ENCODE results near the gene DRC7.
A peak's percentile ranks its signal among the peaks of the same experiment; 100 is the strongest.

DRC7 gene

GRCh38 chr16:57694725-57695679 is at the start of gene DRC7:
Gene DRC7 (plus strand): TSS chr16:57694806. CDS start chr16:57697950, 3,144 bp downstream.
- FAIRE-seq, result no peak
- peak; percentile 86 for DNase-seq (ENCODE audit: low spot score)

DNA sequence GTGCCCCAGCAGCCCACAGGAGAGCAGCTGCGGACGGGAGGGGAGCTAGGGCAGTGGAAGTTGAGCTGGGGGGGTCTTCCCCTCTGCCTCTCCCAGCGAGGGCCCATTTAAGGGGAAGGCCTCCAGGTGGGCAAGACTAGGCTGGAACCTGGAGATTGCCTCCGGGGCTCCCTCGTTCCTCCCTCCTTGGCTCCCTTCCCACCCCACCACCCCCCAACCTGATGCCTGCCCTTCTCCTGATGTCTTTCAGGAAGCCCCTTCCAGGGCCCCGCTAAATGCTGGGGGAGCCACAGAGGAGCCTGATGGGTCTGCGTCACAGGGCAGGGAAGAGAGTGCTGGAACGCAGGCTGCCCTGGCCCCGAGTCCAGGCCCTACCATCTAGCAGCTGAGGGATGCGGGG is 49.4 kb upstream of the DRC7 start:
- no peak for DNase-seq (ENCODE audit: low spot score)
- no peak for FAIRE-seq

GRCh38 chr16:57645691-57646387 is 48.8 kb upstream of the DRC7 start:
- DNase-seq (ENCODE audit: low spot score), result no peak
- no peak for FAIRE-seq

DNA sequence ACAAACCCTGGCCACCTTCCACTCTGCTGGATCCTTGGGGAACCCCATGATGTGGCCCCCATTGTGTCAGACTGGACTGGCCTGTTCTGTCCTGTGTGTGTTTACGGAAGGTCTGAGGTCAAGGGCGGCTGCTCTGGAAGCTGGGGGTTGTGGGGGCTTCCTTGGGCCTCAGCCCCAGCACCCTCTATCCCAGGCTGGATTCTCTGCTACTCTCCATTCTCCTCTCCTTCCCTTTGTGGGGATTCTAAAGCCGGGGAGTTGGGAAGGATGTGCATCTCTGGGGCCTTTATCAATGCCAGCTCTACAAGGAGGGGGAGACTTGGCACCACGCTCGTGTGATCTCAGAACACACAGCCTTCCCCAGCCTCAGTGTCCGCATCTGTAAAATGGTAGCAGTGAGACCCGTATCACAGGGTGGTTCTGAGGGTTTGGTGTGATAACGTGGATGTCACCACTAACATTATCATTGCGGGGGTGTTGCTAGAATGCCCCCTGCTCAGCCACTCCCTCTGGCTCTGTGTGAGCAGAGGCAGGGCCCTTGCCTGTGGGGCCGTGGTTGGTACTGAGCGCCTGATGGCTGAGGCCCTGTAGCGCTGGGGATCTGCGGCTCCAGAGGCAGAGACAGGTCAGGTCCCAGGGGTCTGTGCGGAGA is 48.1 kb upstream of the DRC7 start:
- FAIRE-seq (no peak), DNase-seq (ENCODE audit: low spot score) (no peak)

- DNase-seq (ENCODE audit: low spot score), result no peak
- no peak for FAIRE-seq
Observed at GRCh38 chr16:57647136-57647875, 47.3 kb upstream of the DRC7 start.

- no peak for FAIRE-seq
- DNase-seq (ENCODE audit: low spot score), result no peak
Observed at GRCh38 chr16:57648125-57648524, 46.5 kb upstream of the DRC7 start.

DNA sequence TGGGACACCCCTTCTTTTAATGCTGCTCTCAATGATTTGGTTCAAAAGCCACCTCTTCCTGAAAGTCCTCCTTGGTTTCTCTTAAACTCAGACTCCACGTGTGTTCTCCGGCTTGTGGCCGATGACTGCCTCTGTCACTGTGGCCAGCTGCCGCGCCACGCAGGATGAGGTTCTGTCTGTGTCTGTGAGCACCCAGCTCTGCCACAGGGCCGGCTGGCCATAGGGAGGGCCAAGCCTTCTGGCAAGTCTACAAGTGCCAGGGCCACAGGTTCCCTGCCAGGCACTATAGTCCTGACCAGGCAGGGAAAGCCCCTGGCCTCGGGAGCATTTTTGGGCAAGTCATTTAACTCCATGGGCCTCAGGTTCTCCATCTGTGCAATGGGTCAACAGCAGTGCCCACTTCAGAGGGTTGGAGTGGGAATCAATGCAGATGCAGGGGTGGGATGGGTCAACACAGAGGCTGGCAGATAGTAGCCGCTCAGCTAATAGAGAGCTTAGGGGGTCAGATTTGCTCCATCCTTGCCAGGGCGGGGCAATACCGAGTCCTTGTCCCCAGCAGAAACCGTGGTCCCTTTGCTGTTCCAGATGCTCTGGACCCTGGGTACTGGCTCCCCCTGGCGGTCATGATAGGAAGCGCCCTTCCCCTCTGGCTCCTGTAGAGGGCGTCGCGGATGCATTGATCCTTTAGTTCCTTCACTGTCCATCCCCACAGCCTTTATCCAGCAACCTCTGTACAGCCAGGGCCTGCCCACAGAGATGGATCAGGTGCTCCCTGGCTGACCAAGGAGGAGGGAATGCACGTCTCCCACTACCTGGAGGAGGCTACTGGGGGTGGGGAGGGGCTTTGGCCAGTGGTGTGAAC is 45.8 kb upstream of the DRC7 start:
- no peak for FAIRE-seq
- DNase-seq (ENCODE audit: low spot score), result peak; percentile 86

DNA sequence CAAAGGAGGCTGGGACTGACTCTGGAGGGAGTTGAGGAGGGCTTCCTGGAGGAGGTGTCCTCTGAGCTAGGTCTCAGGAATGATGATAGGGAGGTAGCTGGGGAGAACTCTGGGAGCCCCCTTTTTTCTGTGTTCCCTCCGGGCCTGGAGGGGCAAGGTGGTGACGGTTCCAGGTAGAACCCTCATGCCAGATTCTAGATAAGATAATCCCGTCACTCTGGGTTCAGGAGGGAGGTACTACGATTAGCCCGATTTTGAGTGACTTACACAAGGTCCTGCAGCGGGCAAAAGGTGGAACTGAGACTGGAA is 45.2 kb upstream of the DRC7 start:
- no peak for DNase-seq (ENCODE audit: low spot score)
- no peak for FAIRE-seq

GRCh38 chr16:57649846-57650245 is 44.8 kb upstream of the DRC7 start:
- no peak for FAIRE-seq
- no peak for DNase-seq (ENCODE audit: low spot score)

DNA sequence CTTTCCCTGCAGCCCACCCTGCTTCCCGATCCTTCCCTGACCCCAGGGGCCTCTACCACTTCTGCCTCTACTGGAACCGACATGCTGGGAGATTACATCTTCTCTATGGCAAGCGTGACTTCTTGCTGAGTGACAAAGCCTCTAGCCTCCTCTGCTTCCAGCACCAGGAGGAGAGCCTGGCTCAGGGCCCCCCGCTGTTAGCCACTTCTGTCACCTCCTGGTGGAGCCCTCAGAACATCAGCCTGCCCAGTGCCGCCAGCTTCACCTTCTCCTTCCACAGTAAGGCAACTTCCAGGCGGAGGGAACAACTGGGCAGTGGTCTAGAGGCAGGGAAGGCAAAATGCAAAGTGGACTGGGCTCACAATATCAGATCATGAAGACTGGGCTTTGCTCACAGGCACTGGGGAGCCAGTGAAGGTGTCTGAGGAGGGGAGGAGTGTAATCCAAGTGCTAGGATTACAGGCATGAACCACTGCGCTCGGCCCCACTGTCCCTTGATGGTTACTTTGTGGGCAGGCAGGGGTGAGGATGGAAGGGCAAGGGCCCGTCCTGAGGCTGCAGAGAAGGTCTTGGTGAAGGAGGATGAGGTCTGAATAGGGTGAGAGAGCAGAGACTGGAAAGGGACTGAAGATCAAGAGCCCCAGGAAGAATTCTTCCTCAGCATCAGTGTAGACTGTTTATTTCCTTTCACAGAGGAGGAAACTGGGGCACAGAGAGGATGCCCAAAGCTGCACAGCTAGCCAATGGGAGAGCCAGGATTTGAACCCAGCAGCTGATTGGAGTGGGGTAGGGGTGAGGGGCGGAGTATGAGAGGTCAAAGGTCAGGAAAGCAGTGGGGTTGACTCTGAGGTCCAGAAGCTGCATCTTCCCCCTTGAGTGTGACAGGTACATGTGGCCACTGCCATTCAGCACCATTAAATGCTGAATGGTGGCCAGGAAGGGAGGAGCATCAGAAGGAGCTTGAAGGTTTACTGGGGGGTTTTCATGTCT is 43.0 kb upstream of the DRC7 start:
- FAIRE-seq (no peak), DNase-seq (ENCODE audit: low spot score) (no peak)

DNA sequence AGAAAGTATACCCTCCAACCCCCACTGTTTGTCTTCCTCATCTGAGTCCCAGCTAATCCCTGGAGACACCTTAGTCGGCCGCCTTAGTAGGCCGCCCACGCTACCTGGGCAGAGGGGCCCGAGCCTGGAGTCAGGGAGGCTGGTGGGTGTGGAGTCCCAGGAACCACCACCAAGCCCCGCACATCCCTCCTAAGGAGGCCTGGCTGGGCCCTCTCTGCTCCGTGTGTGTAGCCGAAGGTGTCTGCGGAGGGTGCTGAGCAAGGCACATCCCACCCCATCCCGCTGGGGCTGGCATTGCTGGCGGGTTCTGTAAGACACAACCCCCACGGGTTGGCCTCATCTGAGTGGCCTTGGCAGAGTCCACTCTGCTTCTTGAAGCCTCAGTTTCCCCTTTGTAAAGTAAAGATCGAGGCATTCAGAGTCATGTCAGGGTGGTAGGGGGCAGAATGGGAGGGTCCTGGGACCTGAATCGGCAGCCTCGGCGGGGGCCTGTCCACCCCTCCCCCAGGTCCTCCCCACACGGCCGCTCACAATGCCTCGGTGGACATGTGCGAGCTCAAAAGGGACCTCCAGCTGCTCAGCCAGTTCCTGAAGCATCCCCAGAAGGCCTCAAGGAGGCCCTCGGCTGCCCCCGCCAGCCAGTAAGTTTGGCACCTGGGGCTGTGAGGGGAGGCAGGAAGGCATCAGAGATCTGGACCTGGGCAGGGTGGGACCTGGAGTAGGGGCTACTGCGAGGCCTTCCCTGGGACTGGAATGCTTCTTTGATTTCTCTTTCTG is 41.7 kb upstream of the DRC7 start:
- DNase-seq (ENCODE audit: low spot score) (no peak), FAIRE-seq (no peak)

- no peak for DNase-seq (ENCODE audit: low spot score)
- FAIRE-seq, result no peak
Observed at GRCh38 chr16:57653936-57654335, 40.7 kb upstream of the DRC7 start.

DNA sequence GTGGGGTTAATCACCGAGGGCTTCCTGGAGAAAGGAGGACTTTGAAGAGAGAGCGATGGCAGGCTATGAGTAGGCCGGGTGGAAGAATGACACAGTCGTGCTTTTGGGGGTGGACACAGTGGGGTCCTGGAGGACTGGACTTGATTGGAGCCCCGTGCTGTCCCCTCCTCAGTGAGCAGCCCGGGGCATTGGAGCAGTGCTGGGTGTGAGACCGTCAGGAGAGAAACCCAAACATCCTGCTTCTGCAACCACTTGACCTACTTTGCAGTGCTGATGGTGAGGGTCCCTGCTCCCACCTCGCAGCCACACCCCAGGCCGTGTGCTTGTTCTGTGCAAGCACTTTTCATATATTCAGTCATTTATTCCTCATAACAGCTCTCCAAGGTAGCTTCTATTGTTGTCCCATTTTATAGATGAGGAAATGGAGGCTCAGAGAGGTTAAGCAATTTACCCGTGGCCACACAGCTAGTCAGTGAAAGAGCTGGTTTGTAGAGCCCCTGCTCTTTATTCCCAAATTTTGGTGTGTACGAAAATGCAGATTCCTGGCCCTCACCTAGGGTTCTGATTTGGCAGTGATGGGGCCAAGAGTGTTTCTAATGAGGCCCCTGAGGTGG is 38.2 kb upstream of the DRC7 start:
- DNase-seq (ENCODE audit: low spot score) (no peak), FAIRE-seq (no peak)

DNA sequence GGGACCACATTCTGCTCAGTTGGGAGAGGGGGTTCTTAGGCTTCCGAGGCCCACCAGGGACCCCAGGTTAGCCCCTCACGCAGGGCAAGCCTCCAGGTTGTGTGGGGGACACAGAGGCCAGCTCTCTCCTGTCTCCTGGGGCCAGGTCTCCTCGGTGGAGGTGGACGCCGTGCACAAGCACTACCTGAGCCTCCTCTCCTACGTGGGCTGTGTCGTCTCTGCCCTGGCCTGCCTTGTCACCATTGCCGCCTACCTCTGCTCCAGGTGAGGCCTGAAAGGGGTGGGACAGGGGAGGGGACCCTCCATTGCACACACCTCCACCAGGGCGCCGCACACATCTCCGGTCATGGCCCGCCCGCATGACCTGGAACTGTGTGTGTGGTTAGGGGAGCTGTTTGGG is 37.4 kb upstream of the DRC7 start:
- no peak for DNase-seq (ENCODE audit: low spot score)
- FAIRE-seq, result no peak

- FAIRE-seq, result no peak
- DNase-seq (ENCODE audit: low spot score), result no peak
Observed at GRCh38 chr16:57658130-57658877, 36.3 kb upstream of the DRC7 start.

- FAIRE-seq (no peak), DNase-seq (ENCODE audit: low spot score) (no peak)
Observed at GRCh38 chr16:57658878-57659674, 35.5 kb upstream of the DRC7 start.

Measured in urothelium cell line (cell line).